Stimulated activated memory B cell treated with anti-CD40 and anti-IgM and Interleukin-4, amounts not matched to agents 10 μg/mL and 1 μg/mL and 100 μg/mL, for 72 hours (primary cell): ENCODE measurements around the gene MYO6.
A peak's percentile ranks its signal among the peaks of the same experiment; 100 is the strongest.

Source experiments
- ATAC-seq: fragments of 150-1000 bp; cut with Tn5 transposase; 2 replicates; pipeline ENCODE4 v1.10.0; 2021
- H3K27ac Mint-ChIP-seq: one replicate; pipeline ENCODE4 v1.8.0; 2022; ENCODE audit warnings: mild to moderate bottlenecking, mixed read lengths
- H3K27me3 Mint-ChIP-seq: one replicate; pipeline ENCODE4 v1.8.0; 2022; ENCODE audit warnings: mixed read lengths
- H3K36me3 Mint-ChIP-seq: one replicate; pipeline ENCODE4 v1.8.0; 2022; ENCODE audit warnings: mixed read lengths
- H3K4me1 Mint-ChIP-seq: one replicate; pipeline ENCODE4 v1.8.0; 2022; ENCODE audit warnings: mixed read lengths
- H3K4me3 Mint-ChIP-seq: one replicate; pipeline ENCODE4 v1.8.0; 2022; ENCODE audit warnings: mild to moderate bottlenecking, moderate library complexity, mixed read lengths
- H3K9me3 Mint-ChIP-seq: one replicate; pipeline ENCODE4 v1.8.0; 2022; ENCODE audit warnings: mixed read lengths

The MYO6 gene

GRCh38 chr6:75794954-75795739 lies 46.1 kb downstream of the MYO6 start:
- Mint-ChIP-seq H3K4me1 (no peaks in the 10 kb centered on the region), H3K9me3 (no peaks in the 10 kb centered on the region), H3K27ac (no peak overlapping the region), H3K27me3 (peaks cover 18% of the 10 kb centered on the region), H3K4me3 (no peak overlapping the region), H3K36me3 (no peaks in the 10 kb centered on the region)
- ATAC-seq: no peak

GRCh38 chr6:75796723-75797122 lies 47.7 kb downstream of the MYO6 start:
- no peak overlapping the region for H3K27ac Mint-ChIP-seq
- H3K4me3 Mint-ChIP-seq: no peak overlapping the region

GRCh38 chr6:75800133-75800532 lies 51.1 kb downstream of the MYO6 start:
- no peaks in the 10 kb centered on the region for H3K36me3 Mint-ChIP-seq
- H3K27me3 Mint-ChIP-seq: peaks cover 33% of the 10 kb centered on the region
- H3K27ac Mint-ChIP-seq: no peak overlapping the region
- no peak for ATAC-seq
- no peaks in the 10 kb centered on the region for H3K4me1 Mint-ChIP-seq
- H3K9me3 Mint-ChIP-seq: no peaks in the 10 kb centered on the region
- no peak overlapping the region for H3K4me3 Mint-ChIP-seq

More at GRCh38 chr6:75796723-75797122, 47.7 kb downstream of the MYO6 start:
- Mint-ChIP-seq H3K27me3 (peaks cover 33% of the 10 kb centered on the region), H3K4me1 (no peaks in the 10 kb centered on the region), H3K36me3 (no peaks in the 10 kb centered on the region), H3K9me3 (no peaks in the 10 kb centered on the region)
- no peak for ATAC-seq

DNA sequence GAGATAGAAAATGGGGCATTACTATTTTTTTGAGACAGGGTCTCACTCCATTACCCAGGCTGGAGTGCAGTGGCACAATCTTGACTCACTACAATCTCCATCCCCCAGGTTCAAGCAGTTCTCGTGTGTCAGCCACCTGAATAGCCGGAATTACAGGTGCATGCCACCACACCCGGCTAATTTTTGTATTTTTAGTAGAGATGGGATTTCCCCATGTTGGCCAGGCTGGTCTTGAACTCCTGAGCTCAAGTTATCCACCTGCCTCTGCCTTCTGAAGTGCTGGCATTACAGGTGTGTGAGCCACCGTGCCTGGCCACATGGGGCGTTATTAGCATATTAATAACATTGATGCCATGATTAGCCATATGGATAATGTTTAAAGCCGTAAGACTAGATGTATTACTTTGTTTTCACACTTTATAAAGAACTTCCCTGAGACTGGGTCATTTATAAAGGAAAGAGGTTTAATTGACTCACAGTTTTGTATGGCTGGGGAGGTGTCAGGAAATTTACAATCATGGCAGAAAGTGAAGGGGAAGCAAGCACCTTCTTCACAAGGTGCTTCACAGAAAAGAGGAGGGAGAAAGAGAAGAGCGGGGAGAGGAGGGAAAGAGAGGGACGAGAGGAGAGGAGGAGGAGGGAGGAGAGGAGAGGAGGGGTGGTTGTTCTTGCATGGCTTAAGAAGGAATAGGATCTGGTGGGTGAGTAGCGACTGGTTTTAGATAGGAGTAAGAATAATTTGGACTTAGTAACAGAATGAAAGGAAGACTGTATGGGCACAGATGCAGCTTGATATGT lies 51.9 kb downstream of the MYO6 start:
- Mint-ChIP-seq H3K4me1 (no peaks in the 10 kb centered on the region), H3K27me3 (peaks cover 33% of the 10 kb centered on the region), H3K36me3 (no peaks in the 10 kb centered on the region), H3K27ac (no peak overlapping the region), H3K4me3 (no peak overlapping the region), H3K9me3 (no peaks in the 10 kb centered on the region)
- ATAC-seq: no peak

GRCh38 chr6:75802366-75802765 lies 53.3 kb downstream of the MYO6 start:
- H3K9me3 Mint-ChIP-seq: no peaks in the 10 kb centered on the region
- ATAC-seq: no peak
- no peak overlapping the region for H3K4me3 Mint-ChIP-seq
- H3K27me3 Mint-ChIP-seq: peaks cover 24% of the 10 kb centered on the region
- H3K27ac Mint-ChIP-seq: no peak overlapping the region
- H3K4me1 Mint-ChIP-seq: no peaks in the 10 kb centered on the region
- no peaks in the 10 kb centered on the region for H3K36me3 Mint-ChIP-seq

GRCh38 chr6:75808507-75808906 lies 59.5 kb downstream of the MYO6 start:
- peaks cover 2% of the 10 kb centered on the region for H3K9me3 Mint-ChIP-seq
- H3K4me1 Mint-ChIP-seq: no peaks in the 10 kb centered on the region
- H3K4me3 Mint-ChIP-seq: no peak overlapping the region
- H3K36me3 Mint-ChIP-seq: no peaks in the 10 kb centered on the region
- H3K27ac Mint-ChIP-seq: no peak overlapping the region
- ATAC-seq: no peak
- H3K27me3 Mint-ChIP-seq: no peaks in the 10 kb centered on the region

DNA sequence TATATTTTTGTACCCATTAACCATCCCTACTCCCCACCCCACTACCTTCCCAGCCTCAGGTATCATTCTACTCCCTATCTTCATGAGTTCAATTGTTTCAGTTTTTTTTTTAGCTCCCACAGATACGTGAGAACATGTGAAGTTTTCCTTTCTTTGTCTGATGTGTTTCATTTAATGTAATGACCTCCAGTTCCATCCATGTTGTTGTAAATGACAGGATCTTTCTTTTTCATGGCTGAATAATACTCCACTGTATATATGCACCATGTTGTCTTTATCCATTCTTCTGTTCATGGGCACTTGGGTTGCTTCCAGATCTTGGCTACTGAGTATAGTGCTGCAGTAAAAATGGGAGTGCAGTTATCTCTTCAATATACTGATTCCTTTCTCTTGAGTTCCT lies 63.5 kb downstream of the MYO6 start:
- H3K27ac Mint-ChIP-seq: no peak overlapping the region
- no peaks in the 10 kb centered on the region for H3K4me1 Mint-ChIP-seq
- no peak overlapping the region for H3K4me3 Mint-ChIP-seq
- H3K9me3 Mint-ChIP-seq: peaks cover 2% of the 10 kb centered on the region
- ATAC-seq: no peak
- no peaks in the 10 kb centered on the region for H3K36me3 Mint-ChIP-seq
- no peaks in the 10 kb centered on the region for H3K27me3 Mint-ChIP-seq

- H3K4me3 Mint-ChIP-seq: no peak overlapping the region
- no peak overlapping the region for H3K27ac Mint-ChIP-seq
- no peaks in the 10 kb centered on the region for H3K4me1 Mint-ChIP-seq
- H3K27me3 Mint-ChIP-seq: no peaks in the 10 kb centered on the region
- peak; percentile 34 for ATAC-seq
- H3K9me3 Mint-ChIP-seq: peaks cover 2% of the 10 kb centered on the region
- H3K36me3 Mint-ChIP-seq: no peaks in the 10 kb centered on the region
These were observed 64.6 kb downstream of the MYO6 start for GRCh38 chr6:75813476-75814250.

GRCh38 chr6:75815756-75816155 lies 66.7 kb downstream of the MYO6 start:
- no peaks in the 10 kb centered on the region for H3K27me3 Mint-ChIP-seq
- H3K27ac Mint-ChIP-seq: no peak overlapping the region
- H3K9me3 Mint-ChIP-seq: peaks cover 2% of the 10 kb centered on the region
- H3K4me1 Mint-ChIP-seq: no peaks in the 10 kb centered on the region
- no peak for ATAC-seq
- no peaks in the 10 kb centered on the region for H3K36me3 Mint-ChIP-seq
- no peak overlapping the region for H3K4me3 Mint-ChIP-seq

DNA sequence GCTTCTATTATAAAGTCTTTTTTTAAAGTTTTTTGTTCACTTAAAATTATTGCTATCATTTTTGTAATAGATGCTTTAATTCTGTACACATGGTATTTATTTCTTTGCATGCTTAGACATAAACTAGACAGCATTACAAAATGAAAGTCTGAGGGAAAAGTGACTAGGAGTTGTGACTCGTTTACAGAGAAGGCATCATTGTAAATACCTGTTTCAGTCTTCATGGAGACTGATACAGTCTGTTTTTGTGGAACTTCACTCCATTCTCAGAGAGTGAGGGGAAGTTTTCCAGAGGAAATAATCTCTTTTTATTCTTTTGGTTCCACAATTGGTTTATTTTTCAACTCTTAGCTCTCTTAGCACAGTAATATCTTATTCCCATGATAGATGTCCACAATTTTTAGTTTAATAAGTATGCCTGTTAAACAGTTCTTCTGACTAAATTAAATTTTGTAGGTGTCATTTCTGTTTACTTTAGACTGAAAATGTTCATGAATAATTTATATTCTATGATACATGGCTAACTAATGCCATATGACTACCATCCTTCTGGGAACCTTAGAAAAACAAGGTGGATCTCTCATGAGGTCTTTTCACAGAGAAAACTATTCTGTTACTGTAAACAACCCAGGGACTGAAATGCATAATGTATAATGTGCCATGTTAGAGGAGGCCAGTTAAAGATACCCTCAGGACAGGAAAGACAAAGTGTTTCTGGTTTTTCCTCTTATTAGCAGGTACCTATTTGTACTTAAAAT lies 69.2 kb downstream of the MYO6 start:
- H3K27ac Mint-ChIP-seq: no peak overlapping the region
- H3K36me3 Mint-ChIP-seq: no peaks in the 10 kb centered on the region
- no peak for ATAC-seq
- H3K4me1 Mint-ChIP-seq: no peaks in the 10 kb centered on the region
- H3K9me3 Mint-ChIP-seq: no peaks in the 10 kb centered on the region
- no peaks in the 10 kb centered on the region for H3K27me3 Mint-ChIP-seq
- no peak overlapping the region for H3K4me3 Mint-ChIP-seq

DNA sequence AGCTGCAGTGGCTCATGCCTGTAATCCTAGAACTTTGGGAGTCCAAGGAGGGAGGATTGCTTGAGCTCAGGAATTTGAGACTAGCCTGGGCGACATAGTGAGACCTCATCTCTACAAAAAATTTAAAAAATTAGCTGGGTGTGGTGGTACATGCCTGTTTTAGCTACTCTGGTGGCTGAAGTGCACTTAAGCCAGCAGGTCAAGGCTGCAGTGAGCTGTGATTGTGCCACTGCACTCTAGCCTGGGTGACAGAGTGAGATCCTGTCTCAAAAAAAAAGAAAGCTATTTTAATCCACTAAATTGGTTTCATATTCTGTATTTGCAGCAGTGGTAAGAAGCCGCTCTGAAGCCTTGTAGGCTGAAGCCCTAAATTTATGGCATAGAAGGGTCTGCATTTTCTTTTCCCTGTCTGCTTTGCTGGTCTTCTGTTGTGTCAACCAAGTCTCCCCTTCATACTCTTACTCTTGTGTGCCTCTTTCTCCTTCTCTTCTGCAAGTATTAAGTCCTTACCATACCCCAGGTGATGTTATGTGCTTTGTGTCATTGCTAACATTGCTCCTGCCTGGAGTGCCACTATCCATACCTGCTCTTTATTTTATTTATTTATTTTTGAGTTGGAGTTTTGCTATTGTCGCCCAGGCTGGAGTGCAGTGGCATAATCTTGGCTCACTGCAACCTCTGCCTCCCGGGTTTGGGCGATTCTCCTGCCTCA lies 70.9 kb downstream of the MYO6 start:
- no peaks in the 10 kb centered on the region for H3K27me3 Mint-ChIP-seq
- H3K4me1 Mint-ChIP-seq: no peaks in the 10 kb centered on the region
- H3K36me3 Mint-ChIP-seq: no peaks in the 10 kb centered on the region
- H3K27ac Mint-ChIP-seq: no peak overlapping the region
- H3K4me3 Mint-ChIP-seq: no peak overlapping the region
- peak; percentile 21 for ATAC-seq
- H3K9me3 Mint-ChIP-seq: no peaks in the 10 kb centered on the region

DNA sequence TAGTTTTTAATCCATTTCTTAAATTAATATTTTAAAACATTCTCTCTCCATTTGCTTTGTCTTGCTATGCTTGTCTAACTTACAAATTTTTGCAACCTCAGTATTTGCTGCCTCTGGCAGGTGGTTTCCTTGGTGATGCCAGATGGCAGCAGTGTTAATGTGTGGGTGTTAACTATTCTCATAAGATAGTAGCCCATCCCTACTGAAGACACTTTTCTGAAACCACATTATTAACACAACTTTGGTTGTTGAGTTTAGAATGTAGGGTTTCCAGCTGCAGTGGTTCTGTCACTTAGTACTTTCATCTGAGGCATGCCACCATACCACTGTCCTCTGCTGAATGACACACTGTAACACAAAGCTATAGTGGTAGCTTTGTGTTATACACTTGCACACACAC lies 75.1 kb downstream of the MYO6 start:
- no peaks in the 10 kb centered on the region for H3K36me3 Mint-ChIP-seq
- H3K27ac Mint-ChIP-seq: no peak overlapping the region
- no peak overlapping the region for H3K4me3 Mint-ChIP-seq
- no peaks in the 10 kb centered on the region for H3K27me3 Mint-ChIP-seq
- H3K9me3 Mint-ChIP-seq: no peaks in the 10 kb centered on the region
- ATAC-seq: no peak
- no peaks in the 10 kb centered on the region for H3K4me1 Mint-ChIP-seq

- Mint-ChIP-seq H3K9me3 (no peaks in the 10 kb centered on the region), H3K36me3 (no peaks in the 10 kb centered on the region), H3K4me1 (no peaks in the 10 kb centered on the region), H3K27me3 (no peaks in the 10 kb centered on the region), H3K27ac (no peak overlapping the region), H3K4me3 (no peak overlapping the region)
- ATAC-seq: no peak
These were observed 78.1 kb downstream of the MYO6 start for GRCh38 chr6:75827163-75827562.
